GM12875 (cell line): Measurements from ENCODE around the gene PTPRK.

Experiments
- H3K4me3 ChIP-seq: one replicate; pipeline ENCODE4 v1.5.1; 2011; ENCODE audit warnings: low read depth, low read length, control low read depth
- TF ChIP-seq, protein P1 (sequence below): IDR thresholded peaks from 2 replicates; pipeline ENCODE4 v1.5.1; 2011; ENCODE audit warnings: low read depth, mild to moderate bottlenecking, control low read depth, inconsistent platforms, low read length, moderate library complexity, borderline replicate concordance; ENCODE audit not compliant: insufficient read depth

Gene PTPRK

DNA sequence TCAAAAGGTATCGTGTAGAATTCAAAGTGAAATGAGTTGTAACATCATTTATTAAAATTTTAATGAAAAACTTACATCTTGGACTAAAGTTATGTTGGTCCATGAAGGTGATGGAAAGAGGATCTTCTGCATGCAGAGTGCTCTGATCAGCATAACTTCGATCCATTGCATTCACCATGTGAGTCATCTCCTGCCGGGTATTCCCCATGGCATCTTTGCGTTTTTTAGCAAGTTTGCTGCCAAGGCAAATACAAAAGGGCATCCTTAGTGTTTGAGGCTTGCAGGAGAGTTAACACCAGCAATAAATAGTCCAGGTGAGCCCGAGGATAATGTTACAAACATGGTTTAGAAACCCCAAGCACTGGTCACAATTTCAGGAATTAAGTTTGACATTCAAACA, 515.4 kb downstream of the PTPRK start:
- TF ChIP-seq, protein P1, sequence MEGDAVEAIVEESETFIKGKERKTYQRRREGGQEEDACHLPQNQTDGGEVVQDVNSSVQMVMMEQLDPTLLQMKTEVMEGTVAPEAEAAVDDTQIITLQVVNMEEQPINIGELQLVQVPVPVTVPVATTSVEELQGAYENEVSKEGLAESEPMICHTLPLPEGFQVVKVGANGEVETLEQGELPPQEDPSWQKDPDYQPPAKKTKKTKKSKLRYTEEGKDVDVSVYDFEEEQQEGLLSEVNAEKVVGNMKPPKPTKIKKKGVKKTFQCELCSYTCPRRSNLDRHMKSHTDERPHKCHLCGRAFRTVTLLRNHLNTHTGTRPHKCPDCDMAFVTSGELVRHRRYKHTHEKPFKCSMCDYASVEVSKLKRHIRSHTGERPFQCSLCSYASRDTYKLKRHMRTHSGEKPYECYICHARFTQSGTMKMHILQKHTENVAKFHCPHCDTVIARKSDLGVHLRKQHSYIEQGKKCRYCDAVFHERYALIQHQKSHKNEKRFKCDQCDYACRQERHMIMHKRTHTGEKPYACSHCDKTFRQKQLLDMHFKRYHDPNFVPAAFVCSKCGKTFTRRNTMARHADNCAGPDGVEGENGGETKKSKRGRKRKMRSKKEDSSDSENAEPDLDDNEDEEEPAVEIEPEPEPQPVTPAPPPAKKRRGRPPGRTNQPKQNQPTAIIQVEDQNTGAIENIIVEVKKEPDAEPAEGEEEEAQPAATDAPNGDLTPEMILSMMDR: no peak
- no peak overlapping the region for H3K4me3 ChIP-seq

DNA sequence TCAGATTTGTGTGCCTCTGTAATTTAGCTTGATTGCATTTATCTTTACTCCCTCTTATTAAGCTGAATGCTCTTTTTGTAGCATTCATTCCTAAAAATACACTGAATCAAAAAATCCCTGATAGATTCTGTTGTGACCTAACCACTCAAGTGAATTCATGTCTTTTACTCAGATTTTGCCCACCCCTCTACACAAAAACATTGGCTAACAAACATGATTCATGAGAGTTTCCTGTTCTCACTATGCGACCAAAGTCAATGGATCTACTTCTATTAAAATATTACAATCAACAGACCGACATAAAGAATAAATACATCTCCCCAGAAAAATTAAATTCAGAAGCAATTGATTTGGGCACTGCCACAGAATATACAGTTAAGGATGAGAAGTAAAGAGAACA, 520.0 kb downstream of the PTPRK start:
- TF ChIP-seq, protein P1: no peak
- H3K4me3 ChIP-seq: no peak overlapping the region

DNA sequence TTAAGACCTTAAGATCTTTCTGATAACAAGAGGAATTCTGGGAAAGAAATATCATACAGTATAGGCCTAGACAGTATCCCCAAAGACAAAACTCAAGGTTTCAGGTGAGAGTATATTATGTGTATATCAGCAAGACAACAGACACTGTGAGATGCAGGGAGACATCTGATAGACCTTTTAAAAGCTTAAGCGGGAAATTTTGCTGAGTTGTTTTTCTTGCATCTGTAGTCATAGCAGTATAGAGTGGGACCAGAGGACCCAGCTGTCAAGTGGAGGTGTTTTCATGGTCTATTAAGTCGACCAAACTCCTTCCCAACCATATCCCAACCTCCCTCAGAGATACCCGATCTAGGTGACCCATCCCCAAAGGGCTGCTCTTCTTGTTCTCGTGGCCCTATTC, 521.4 kb downstream of the PTPRK start:
- TF ChIP-seq, protein P1: no peak
- H3K4me3 ChIP-seq: no peak overlapping the region

DNA sequence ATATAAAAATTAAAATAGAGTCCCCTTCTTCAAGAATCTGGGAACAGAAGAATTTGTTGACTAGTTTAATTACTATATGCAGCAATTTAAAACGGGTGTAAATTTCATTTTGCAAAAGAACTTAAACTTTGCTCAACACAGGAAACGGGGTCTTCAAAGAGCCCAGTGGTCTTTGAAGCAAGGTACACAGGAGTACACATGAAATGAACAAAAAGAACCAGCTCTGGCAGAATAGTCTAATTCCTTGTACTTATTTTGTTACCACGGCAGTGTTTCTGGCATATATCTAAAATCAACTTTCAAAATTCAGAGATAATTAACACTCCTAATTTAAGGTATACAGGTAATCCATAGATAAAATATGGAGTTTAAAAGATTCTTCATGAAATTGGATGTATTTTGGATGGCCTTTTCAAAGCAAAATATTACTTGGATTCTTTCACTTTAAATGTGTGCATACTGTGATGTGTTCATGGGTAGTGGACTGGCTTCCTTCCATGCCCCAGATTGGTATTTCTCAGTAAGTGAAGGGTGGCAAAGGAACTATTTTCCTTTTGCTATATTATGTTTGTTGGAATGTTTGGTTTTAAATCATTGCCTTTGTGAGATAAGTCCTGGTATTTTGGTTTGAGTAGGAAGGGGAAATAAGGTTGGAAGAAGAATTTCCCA, 522.8 kb downstream of the PTPRK start:
- TF ChIP-seq, protein P1: no peak
- H3K4me3 ChIP-seq: no peak overlapping the region

DNA sequence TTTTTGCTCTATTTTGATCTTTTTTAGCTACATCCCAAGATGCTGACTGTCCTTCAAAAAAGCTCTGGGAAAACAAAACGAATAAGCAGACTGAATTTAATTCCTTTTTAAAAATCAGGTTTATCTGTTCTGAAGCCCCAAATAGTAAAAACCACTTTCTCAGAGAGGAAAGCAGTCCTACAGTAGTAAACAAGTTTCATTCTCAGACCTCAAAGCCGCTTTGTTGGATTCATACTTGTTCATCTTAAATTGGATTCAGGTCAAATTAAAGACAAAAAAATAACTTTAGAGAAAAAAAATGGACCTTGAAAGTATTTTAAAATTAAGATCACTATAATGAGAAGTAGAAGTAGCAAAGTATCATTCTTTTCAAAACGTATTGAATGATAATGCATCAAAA, 523.5 kb downstream of the PTPRK start:
- TF ChIP-seq, protein P1: no peak
- no peak overlapping the region for H3K4me3 ChIP-seq

- H3K4me3 ChIP-seq: no peak overlapping the region
- TF ChIP-seq, protein P1: no peak
Measured at GRCh38 chr6:127992144-127992543, 528.3 kb downstream of the PTPRK start.

- TF ChIP-seq, protein P1: no peak
Measured at GRCh38 chr6:127990074-127990473, 530.3 kb downstream of the PTPRK start.

More at GRCh38 chr6:127990074-127990473, 530.3 kb downstream of the PTPRK start:
- H3K4me3 ChIP-seq: no peak overlapping the region
